Right forelimb (tissue), 1 donor: Measurements from ENCODE around the gene CCDC85C.

Experiments used
- DNase-seq: peaks from one replicate; pipeline ENCODE4 v3.0.0-alpha.2; 2018

The CCDC85C gene

GRCh38 chr14:99519931-99520421, 84.0 kb downstream of the CCDC85C start:
- no peak for DNase-seq

DNA sequence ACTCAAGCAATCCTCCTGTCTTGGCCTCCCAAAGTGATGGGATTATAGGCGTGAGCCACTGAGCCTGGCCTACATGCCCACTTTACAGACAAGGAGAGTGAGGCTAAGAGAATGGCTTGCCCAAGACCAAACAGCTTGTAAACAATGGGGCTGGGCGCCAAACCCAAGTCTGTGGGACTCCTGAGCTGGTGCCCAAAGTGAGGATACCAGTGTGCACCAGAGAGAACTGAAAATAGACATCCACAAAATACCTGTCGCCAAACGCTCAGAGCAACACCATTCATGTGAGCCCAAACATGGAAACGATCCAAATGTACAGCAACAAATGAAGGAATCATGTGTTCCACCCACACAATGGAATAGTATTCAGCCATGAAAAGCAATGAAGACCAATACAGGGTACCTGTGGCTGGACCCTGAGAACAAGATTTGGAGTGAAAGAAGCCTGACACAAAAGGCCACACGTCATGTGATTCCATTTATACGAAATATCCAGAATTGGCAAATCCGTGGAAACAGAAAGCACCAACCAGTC, 84.6 kb downstream of the CCDC85C start:
- DNase-seq = no peak

DNA sequence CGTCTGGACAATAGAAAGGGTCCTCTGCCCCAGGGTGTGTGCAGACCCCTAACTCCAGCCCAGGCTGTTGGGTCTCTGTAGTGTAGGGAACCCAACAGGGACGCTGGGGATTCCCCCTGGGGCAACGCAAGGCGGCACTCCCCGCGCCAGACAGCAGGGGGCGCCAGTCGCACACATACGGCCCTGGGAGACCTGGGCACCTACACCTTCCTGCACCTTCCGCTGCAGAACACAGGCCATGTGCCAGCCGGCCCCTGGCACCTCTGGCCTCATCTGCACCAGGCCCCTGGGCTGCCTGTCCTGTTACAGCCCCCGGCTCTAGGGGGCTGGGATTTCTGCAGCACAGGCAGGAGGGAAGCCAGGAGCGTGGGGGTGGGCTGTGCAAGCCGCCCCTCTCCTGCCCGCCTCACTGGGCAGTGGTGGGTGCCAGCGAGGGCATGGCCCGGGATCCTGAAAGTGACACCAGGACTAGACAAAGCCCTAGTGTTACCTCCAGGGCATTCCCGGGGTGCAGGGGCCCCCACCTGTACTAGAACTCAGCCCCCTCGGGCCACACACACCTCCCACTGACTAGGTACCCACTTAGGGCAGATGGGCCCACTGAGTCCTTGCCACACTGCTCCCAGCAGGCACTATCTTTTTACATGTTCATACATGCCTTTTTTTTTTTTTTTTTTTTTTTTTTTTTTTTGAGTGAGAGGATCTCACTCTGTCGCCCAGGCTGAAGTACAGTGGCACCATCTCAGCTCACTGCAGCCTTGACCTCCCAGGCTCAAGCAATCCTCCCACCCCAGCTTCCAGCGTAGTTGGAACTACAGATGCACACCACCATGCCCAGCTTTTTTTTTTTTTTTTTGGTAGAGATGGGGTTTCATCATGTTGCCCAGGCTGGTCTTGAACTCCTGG, 85.3 kb downstream of the CCDC85C start:
- peak; percentile 82 for DNase-seq

- no peak for DNase-seq
Observed at GRCh38 chr14:99517643-99518381, 86.2 kb downstream of the CCDC85C start.

- peak; percentile 39 for DNase-seq
Observed at GRCh38 chr14:99516871-99517642, 87.0 kb downstream of the CCDC85C start.

DNA sequence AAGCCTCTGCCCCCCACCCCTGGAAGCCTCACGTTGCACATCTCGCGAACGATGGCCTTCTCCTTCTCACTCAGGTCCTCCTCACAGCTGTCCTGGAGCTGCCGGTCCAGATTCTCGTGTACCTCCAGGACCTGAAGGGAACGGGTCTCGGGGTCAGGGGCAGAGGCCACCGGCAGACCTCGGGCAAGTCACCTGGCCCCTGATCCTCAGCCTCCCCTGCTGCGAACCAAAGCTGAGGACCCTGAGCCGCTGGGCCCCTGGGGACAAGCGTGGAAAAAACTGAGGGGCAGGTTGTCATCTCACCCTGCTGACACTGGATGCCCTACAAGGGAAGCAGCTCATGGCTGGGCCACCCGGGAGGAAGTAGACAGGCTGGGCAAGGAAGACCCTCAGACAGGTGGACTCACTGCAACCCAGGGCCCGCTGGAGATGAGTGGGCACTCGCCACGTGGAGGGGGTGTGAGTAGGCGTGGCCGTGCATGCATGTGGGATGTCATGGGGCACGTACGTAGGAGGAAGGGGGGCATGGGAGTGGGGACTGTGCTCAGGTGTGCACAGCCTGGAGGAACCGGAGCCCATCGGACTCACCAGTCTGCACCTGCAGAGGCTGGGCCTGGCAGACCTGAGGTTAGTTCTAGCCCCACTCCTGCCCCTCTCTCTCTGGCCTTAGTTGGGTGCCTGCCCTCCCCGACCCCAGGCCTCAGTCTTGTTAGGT, 87.7 kb downstream of the CCDC85C start:
- peak; percentile 33 for DNase-seq

DNA sequence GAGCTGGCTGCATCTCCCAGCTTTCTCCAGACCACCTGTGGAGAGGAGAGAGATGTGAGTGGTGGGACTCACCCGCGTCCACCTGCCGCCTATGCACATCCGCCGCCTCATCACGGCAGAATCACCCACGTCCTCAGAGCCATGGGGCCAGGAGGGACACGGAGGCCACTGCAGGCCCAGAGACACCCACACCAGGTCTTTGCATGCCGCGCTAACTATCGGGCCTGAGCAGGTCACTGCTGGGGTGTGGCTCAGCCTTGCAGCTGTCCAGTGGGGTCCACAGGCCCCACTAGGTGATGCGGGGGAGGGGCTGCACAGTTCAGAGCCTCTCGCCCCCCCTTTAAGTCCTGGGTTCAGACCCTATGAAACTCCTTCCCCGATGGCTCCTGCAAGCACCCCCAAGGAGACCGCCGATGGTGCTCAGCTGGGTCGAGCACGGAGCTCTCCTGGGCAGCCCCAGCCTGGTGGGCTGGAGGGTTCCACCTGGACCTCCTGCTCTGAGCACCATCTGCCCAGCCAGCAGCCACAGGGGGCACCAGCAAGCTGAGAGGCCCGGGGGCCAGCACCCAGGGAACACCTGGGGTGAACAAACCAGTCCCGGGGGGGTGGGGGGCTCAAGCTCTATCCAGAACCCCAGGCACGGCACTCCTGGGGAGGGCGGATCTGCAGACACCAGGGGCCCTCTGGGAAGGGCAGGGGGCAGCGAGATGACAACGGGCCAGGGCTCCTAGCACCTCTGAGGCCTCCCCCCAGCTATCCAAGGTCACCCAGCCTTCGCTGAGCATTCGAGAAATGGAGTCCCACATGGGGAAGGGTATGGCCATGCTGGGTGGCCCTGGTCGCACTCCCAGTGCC, 88.5 kb downstream of the CCDC85C start:
- DNase-seq = peak; percentile 37

DNA sequence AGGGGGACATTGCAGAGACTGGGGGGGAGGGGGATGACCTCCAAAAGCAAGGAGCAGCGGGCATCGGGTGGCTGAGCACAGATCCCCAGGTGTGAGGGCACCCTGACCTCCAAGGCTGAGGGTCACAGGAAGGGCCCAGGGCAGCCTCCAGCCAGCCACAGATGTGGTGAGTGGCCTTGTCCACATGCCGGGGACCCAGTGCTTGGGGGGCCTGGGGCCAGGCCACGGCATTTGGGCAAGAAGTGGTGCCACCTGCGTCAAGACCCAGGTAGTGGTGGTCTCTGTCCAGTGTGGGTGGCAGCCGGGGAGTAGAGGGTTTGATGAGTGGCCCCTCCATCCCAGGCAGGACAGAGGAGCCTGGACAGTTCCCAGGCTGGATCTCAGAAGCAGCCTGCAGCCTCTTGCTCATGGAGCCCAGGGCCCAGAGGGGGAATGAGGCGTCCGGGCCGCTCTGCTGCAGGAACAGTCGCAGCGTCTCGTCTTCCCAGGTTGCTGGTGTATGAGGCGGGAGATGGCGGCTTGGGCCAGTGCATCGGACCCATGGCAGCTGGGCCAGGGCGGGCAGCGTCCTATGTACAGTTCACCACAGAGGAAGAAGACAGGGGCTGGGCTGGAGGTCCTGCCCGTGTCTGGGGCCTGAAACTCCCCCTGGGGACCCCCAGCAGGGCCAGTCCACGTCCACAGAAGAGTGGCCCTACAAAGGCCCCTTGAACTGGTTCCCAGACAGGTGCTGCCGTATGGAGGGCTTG, 89.3 kb downstream of the CCDC85C start:
- peak; percentile 23 for DNase-seq

DNA sequence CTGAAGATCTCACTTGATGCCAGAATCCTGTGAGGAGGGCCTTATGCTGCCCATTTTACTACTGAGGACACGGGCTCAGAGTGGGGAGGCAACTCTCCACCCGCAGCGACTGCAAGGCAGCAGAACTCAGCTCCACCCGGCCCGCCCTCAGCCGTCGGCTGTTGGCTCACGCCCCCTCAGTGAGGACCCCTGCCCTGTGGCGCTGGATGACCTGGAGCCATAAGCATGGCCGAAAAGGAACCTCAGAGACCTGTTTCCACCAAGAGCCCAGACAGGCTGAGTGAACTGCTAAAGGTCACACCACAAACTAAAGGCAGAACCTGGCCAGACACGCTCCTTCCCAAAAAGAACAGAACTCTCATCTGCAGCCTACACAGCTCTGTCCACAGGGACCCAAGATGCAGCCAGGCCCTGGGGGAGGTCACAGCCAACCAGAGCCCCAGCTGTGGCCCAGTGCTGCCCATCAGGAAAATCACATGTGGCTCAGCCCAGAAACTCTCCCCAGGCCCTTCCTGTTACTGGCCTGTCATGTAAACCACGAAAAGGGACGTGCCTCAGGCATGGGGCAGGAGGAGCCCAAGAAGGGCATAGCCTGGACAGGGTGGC, 90.0 kb downstream of the CCDC85C start:
- peak; percentile 42 for DNase-seq

DNA sequence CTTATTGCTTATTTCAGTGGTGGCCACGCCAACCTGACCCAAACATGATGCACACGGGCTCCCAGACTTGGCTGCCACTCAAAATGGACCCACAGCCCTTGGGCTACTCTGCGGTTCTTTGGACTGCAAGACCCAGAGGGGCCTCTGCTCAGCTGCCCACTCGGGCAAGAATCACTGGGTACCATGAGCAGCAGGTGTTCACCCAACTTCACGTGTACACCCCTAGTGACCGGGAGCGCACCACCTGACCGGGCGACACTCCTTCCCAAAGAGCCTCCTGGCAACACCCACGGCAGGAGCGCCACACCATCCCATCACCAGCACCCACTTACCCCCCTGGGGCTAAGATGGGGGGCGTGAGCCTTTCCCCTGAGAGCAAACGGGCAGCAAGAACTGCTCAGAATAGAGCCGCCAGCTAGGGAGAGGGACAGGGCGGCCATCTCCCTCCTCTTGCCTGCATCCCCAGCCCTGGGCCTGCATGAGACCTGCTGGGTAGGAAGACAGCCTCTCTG, 90.8 kb downstream of the CCDC85C start:
- peak; percentile 42 for DNase-seq

- DNase-seq = peak; percentile 34
Observed at GRCh38 chr14:99512571-99513182, 91.3 kb downstream of the CCDC85C start.

DNA sequence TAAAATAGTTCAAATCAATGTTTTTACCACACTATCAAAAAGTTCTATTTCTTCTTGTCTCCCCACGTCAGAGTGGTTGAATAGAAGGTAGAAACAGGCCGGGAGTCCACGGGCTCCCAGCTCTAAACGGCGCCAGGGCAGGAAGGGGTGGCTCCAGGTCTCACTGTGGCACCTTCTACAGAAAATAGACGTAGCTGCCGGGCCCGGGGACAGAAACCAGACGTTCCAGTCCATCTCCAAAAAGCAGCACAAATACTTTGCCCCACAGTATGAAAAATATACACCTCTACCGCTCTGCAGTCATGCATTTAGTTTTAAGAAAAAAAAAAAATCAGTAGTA, 91.9 kb downstream of the CCDC85C start:
- DNase-seq = peak; percentile 21

GRCh38 chr14:99511421-99512109, 92.4 kb downstream of the CCDC85C start:
- DNase-seq = peak; percentile 56

DNA sequence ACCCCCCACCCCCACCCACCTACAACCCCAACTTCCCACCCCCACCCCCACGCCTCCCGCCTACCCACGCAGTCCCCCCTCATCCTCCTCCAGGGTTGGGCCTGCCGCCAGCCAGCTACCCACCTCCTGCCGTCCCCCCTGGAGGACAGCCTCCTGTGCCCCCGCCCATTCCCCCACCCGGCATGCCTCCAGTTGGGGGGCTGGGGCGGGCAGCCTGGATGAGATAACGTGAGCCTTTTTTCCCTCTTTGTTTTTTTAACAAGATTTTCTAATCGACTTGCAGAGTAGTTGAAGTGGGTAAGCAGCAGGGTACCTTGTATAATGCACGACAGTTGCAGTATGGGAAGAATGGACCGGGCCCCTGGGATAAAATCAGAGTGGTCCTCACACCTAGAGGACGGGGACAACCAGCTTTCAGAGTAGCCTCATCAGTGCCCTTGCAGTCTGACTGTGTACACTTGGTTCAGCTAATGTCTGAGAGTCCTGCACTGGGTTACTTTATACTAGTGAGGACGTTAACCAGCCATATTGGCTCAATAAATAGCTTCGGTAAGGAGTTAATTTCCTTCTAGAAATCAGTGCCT, 93.4 kb downstream of the CCDC85C start:
- peak; percentile 25 for DNase-seq

- DNase-seq = no peak
Observed at GRCh38 chr14:99509871-99510555, 94.0 kb downstream of the CCDC85C start.

DNA sequence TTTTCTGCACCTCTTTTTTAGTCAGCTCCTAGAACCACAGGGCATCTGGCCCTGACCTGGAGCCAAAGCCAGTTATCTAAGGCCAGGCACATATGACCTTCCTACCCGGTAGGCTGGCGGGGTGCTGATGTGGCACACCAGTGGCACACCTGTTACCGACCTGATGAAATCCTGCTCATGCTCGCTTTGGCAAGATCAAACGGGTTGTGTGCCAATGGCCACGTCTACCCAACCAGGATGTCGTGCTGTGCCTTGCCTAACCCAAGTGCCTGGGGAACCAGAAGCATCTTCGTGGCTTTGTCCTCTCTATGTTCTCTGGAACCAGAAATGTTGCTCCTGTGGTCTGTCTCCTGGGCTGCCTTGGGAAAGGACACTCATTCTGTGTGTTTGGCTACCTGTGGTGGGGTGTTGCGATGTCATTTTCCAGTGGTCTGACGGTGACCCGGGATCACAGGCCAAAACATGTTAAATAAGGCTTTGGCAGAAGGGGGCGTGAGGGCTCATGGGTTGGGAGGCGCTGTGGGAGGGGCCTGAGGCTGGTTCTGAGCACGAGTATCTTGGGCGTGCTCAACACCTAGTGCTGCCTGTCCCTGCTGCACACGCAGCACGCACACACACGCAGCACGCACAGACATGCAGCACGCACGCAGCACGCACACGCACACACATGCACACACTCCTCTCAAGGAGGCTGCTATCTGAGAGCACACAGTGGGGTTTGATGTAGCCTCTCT, 94.9 kb downstream of the CCDC85C start:
- no peak for DNase-seq
